ENCODE results near the gene USP17L19.
"Not testable (repeated sequence)": the region's sequence is repeated elsewhere in the genome, so short reads cannot be mapped to it uniquely, and the experiment has no call there.

DNA sequence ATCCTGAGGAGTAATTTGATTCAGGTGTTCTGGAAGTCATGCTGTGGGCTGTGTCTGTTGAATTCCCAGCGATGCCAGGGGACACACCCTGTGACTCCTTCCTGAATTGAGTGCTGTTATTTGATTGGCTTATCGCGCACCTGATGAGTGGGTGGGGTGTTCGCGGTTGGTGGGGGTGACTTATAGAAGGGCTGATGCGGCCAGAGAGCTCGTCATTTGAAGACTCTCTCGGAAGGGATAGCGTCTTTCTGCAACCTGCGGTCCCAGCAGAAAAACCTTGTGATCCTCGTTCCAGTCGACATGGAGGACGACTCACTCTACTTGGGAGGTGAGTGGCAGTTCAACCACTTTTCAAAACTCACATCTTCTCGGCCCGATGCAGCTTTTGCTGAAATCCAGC is 4.6 kb downstream of the USP17L19 start, which contains the start of gene USP17L20:
- TF ChIP-seq CTCF, POLR2A, POLR2AphosphoS5, EP300 (IDR thresholded peaks at IDR 0.05): not testable (repeated sequence)

Data from upper lobe of left lung (tissue), 4 donors.